Right kidney (tissue), 1 donor: ENCODE data around the gene SYNDIG1.

Source experiments
- DNase-seq: peaks from one replicate; pipeline ENCODE4 v3.0.0-alpha.2; 2016

SYNDIG1 gene

GRCh38 chr20:24522452-24523330 lies 53.3 kb downstream of the SYNDIG1 start:
- DNase-seq = no peak

DNA sequence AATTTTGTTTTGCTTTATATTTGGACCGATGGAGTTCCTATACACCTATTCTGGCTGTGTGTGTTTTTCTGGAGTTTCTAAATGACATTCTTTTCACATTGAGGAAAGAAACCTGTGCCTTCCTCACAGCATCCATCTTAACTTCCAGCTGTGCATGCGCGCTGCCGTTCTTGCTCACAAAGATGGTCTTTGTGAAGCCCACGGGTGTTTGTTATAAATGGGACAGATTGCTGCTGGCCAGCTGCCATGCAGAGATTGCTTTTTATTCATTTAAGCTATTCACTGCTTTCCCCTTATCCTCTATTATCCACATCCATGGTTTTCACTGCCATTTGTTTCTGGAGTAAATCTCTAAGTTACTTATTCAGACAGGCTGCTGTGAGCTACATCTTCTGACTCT lies 54.2 kb downstream of the SYNDIG1 start:
- DNase-seq = no peak

DNA sequence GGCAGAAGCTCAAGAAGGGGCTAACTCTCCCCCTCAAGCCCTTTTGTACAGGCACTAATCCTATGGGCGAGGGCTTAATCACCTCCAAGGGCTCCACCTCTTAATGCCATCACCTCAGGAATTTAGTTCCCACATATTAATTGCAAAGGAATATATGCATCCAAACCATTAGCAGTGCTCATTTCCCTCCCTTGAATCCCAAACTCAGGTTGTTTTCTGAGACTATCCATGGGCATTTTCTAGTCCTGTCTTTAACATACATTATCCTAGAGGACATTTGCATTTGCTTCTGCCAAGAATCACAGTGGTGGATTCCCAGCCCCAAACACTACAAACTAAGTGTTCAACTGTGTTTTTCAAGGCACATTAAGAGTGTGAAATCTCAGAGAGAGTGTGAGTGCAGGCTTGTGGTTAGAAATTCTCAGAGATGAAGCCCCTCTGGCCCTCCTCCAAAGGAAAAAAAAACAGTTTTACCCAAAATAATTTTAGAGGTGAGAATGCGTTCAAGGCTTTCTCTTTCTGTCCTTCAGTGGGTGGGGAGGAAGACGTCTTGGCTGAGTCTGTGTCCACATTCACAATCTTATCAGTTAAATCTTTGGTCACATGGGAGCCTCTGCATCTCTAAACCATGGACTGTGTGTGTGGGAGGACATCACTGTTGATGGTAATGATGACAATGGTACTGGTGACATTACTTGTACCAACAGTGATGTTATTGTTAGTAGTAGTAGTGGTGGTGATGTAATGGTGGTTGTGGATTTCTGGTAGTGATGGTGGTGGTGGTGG lies 59.3 kb downstream of the SYNDIG1 start:
- no peak for DNase-seq

DNA sequence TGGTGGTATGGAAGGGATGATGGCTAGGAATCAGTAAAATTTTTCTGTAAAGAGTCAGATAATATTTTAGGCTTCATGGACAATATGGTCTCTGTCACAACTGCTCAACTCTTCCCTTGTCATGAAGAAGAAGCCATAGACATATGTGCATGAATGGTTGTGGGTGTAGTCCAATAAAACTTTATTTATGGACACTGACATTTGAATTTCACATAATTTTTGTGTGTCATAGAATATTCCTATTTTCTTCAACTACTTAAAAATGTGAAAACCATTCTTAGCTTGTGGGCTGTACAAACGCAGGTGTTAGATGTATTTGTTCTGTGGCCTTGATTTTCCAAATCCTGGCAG lies 59.9 kb downstream of the SYNDIG1 start:
- DNase-seq = no peak

DNA sequence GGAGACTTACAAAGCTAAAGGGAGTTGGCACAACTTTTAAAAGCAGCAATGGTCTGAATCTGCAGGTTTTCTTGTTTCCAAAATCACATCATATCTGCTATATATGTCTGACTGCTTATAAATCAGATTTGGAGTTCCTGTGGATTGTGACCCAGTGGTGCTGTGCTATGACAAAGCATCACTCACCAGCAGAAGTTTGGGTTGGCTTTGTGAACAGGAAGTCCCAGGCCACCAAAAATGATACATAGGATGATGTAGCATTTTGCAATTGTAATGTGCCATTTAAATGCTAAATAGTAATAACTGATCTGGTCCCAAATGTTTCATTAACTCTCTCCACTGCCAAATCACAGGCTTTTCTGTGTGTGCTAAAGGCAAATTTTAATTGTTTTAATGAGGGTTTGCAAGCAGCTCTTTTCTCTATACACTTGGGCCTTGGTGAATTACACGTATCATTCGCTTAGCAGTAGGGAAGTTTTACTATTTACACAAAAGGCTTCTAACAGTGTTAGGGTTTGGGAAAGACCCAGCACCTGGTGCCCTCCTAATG lies 60.8 kb downstream of the SYNDIG1 start:
- no peak for DNase-seq

- no peak for DNase-seq
Observed at GRCh38 chr20:24531202-24531601, 61.8 kb downstream of the SYNDIG1 start.

GRCh38 chr20:24531631-24532419 lies 62.4 kb downstream of the SYNDIG1 start:
- DNase-seq = no peak

DNA sequence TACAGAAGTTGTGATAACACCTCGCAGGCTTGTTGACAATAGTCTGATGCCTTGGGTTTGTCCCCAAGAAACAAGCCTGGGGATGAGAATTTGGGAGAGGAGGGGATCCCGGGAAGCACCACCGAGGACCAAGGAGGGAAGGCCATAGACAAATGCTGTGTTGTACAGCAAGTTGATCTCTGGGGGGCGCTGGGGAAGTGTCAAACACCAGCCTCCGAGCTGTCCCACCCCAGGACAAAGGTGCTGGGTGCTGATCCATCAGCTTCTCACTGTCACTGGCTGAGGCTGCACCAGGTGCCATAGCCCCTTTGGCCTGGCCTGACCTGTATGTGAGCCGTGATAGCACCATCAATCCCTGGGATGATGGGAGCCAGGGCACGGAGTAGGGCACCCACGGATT lies 64.0 kb downstream of the SYNDIG1 start:
- DNase-seq = no peak

GRCh38 chr20:24534282-24534681 lies 64.9 kb downstream of the SYNDIG1 start:
- no peak for DNase-seq

DNA sequence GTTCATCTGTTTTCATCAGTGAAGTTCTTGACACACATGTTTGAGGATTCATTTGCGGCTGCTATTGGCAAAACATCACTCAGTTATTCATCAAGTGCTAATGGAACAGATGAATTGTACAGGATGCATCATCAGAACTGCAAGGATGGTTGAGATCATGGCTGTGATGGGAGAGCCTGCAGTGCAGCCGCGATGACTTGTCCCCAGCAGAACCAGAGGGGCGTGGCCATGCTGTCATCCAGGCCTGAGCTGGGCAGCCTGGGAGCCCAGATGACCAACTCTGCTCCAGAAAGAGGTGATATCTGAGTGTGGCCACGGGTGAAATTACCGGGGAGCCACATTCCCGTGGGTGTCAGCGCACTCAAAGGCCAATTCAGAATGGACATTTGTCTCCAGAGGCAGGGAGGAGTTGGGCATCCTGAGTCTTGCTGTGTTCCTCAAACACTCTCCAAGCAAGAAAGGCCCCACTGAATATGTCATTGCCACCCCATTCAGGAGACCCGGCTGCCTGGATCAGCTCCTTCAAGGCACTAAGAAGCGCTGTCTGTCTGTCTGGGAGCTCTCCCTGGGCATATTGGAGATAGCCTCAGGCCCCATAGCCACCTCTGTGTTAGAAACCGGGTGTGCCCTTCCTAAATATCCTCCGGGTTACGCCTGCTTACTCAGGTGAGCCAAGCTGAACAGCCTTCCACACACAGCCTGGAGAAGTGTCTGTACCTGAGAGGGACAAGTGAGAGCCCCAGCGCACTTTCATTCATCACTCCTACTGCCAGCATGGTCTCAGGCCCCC lies 66.7 kb downstream of the SYNDIG1 start:
- DNase-seq = no peak

DNA sequence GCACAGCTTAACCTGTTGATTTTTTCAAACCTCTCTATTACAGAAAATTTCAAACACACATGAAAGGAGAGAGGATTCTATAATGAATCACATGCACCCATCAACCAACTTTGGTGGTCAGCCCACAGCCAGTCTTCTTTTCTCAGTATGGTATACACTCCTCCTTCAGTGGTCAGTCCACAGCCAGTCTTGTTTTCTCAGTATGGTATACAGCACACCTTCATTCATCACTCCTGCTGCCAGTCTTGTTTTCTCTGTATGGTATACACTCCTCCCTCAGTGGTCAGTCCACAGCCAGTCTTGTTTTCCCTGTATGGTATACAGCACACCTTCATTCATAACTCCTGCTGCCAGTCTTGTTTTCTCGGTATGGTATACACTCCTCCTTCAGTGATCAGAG lies 67.8 kb downstream of the SYNDIG1 start:
- no peak for DNase-seq

- no peak for DNase-seq
Observed at GRCh38 chr20:24542721-24543120, 73.3 kb downstream of the SYNDIG1 start.

- no peak for DNase-seq
Observed at GRCh38 chr20:24543168-24543567, 73.7 kb downstream of the SYNDIG1 start.

DNA sequence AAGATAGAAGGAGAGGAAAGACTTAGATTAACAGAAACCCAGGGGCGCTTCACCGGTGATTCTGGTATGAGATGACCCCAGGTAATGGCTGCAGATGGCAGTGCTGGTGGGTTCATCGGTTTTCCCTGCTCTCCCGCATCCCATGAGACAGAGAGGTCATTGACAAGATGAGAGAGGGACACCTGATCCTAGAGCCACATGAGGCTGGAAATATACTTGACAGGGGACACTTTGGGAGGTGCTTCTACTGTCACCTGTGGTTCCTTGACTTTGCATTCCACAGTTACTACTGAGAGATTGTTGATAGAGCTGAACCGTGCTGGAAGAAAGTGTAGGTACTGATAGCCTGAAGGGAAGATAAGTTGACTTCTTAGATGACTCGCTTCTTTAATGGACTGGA lies 74.3 kb downstream of the SYNDIG1 start:
- DNase-seq = no peak

- DNase-seq = no peak
Observed at GRCh38 chr20:24544371-24544770, 74.9 kb downstream of the SYNDIG1 start.

DNA sequence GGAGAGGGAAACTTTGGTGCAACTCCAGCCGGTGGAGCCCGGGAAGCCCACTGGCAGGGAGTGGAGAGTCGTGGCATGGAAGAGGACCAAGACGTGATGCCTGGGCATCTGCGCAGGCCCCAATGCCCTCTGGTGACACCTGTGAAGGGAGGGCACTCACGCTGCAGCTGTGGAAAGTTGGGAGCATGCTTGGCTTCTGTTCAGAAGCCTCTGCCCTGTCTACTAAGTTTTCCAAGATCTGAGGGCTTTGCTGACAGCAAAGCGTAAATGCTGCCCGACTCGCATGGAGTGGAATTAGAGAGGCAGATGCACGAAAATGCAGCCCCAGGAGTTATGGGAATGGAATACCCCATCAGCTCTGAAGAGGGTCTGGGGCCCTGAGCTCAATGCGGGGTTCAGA lies 75.7 kb downstream of the SYNDIG1 start:
- DNase-seq = no peak

- DNase-seq = no peak
Observed at GRCh38 chr20:24546232-24546892, 76.9 kb downstream of the SYNDIG1 start.

DNA sequence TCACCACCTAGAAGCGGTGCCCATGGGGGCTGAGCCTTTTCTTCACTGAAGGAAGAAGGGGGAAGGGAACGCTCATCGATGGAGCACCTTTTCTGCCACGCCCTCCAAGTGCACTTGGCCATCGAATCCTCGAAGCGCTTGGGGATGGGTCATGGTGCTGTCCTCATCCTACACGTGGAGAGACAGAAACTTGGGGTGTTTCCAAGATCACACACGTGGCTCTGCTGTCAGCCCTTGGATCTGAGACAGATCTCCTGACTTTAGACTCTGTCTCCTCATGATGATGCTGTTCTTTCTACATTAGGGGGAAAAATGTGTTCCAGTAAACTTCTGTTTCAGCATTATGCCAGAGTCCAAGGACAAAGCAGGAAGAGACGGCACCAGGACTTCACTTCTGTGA lies 78.5 kb downstream of the SYNDIG1 start:
- no peak for DNase-seq

DNA sequence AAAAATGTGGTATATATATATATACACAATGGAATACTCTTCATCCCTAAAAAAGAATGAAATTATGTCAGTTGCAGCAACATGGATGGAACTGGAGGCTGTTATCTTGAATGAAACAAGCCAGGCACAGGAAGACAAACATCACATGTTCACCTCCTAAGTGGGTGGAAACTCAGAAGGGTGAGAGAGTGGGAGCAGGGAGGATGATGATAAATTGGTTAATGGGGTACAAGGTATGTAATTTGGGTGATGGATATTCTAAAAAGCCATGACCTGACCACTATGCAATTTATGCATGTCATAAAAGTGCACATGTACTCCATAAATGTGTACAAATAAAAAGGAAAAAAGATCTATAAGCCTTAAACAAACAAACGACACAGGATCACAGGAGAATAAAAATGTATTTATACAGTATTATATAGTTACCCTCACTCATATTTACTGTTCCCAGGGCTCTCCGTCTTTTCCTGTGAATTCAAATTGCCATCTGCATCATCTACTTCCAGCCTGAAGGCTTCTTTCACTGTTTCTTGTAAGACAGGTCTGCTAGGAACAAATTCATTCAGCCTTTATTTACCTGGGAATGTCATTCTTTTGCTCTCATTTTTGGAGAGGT lies 89.8 kb downstream of the SYNDIG1 start:
- no peak for DNase-seq

DNA sequence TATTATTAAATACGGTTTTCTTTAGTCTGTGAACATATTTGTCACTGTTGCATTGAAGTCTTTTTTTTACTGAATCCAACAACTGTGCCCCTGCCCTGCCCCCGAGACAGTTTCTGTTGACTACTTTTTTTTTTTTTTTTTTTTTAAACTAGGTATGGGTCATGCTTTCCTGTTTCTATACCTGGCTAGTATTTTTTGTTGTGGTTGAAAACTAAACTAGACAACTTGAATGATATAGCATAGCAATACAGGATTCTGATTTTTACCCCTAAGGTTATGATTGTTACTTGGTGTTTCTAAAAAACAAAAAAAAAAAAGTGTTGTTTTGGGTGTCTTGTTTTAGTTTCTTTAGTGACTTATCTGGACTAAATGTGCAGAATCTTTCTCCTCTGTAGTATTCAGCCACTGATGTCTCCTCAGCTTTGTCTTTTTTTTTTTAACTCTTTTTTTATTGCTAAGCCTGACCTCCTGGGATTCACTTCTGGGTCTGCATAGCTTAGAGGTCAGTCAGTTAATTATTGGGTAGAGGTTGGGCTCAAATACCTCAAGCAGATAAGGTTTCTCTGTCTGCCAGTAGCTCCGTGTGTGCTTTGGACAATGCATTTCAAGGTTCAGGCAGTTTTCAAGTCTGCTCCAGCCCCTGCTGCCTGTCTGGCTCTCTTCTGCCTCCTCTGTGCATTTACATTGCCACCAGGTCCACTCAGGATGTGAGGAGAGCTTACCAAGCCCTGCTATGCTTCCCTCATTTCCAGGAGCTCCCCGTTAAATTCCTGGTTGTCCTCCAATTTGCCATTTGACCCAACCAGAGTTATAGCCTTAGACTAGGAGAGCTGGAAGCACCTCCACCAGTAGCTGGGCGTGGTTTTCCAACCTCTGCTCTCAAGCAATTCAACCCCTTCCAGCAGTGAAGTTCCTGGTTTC lies 91.4 kb downstream of the SYNDIG1 start:
- no peak for DNase-seq
